Transverse colon (tissue), 4 donors: ENCODE measurements around the gene SLIT3. TPM values are rescaled to one million over a fixed set of nuclear protein-coding genes. Genes with fewer than 3 reads are reported as not detected.

Source experiments
- DNase-seq: peaks from one replicate; pipeline ENCODE4 v3.0.0-alpha.2; 2019
- H3K27ac ChIP-seq, 4 donors: fragments of 200-600 bp; sonication (generic); 2 replicates each; pipeline ENCODE4 v1.5.1; 2016 to 2018; ENCODE audit warnings: inconsistent platforms in 4 of 4
- H3K27me3 ChIP-seq: fragments of 200-600 bp; sonication (generic); 2 replicates; pipeline ENCODE4 v1.5.1; 2017; ENCODE audit warnings: inconsistent platforms
- H3K36me3 ChIP-seq, 4 donors: fragments of 200-600 bp; sonication (generic); 2 replicates each; pipeline ENCODE4 v1.5.1; 2017 to 2019; ENCODE audit warnings: inconsistent platforms in 4 of 4
- H3K4me1 ChIP-seq, 4 donors: fragments of 200-600 bp; sonication (generic); 2 replicates each; pipeline ENCODE4 v1.5.1; 2017 to 2020; ENCODE audit warnings: inconsistent platforms in 4 of 4
- H3K4me3 ChIP-seq, 4 donors: fragments of 200-600 bp; sonication (generic); 1 replicate in 1 of 4; 2 replicates in 3 of 4; pipeline versions ENCODE4 v1.5.1 to v1.6.1; 2017 to 2019; ENCODE audit warnings: inconsistent platforms in 4 of 4
- H3K9me3 ChIP-seq, 2 donors: fragments of 200-600 bp; sonication (generic); 2 replicates each; pipeline ENCODE4 v1.5.1; 2017 to 2019; ENCODE audit warnings: inconsistent platforms in 2 of 2
- EP300 ChIP-seq: sonication (generic); formaldehyde crosslinking; IDR thresholded peaks from one replicate; pipeline ENCODE4 v1.6.1; 2017; ENCODE audit warnings: antibody characterized with exemption, low read depth
- POLR2A ChIP-seq: fragments of 450-650 bp; IDR thresholded peaks from one replicate; pipeline ENCODE4 v1.6.1; 2016; ENCODE audit warnings: antibody characterized with exemption, mild to moderate bottlenecking, moderate library complexity
- POLR2AphosphoS5 ChIP-seq, 3 donors: sonication (generic); formaldehyde crosslinking; IDR thresholded peaks; one replicate each; pipeline ENCODE4 v1.6.1; 2016; ENCODE audit warnings: antibody characterized with exemption in 3 of 3
- WGBS, 2 donors: methylation state at CpG; one replicate each; pipeline ENCODE4 v1.1.5; 2018; ENCODE audit warnings: low coverage in 1 of 2; 5-methylcytosine and 5-hydroxymethylcytosine counted together
- in situ Hi-C, 4 donors: fragments of 200-750 bp; cut with MboI; loops; one replicate each; pipeline versions ENCODE4 v1.15.0 to v1.15.1; 2017; ENCODE audit warnings: low sequenced_read_pairs in 3 of 4, low pct_ligation_motif_present in 1 of 4, low pct_unique_long_range_greater_than_20kb in 1 of 4
- intact Hi-C: fragments of 100-400 bp; cut with DNase I; formaldehyde crosslinking; loops from one replicate; pipeline ENCODE4 v1.15.1; 2023; ENCODE audit warnings: low total_unique reads
- total RNA-seq, 4 donors: library from RNA; depleted of rRNA; stranded (reverse); fragments of >200 nt; gene quantifications; one replicate each; pipeline ENCODE4 v1.1.0, GENCODE V29; 2016
- TF ChIP-seq, protein P1 (sequence below), 5 experiments: fragments of 200-600 bp in 3 of 5; fragments of 450-650 bp in 2 of 5; sonication (generic) in 3 of 5; IDR thresholded peaks; 1 replicate in 2 of 5; 2 replicates in 3 of 5; pipeline ENCODE4 v1.5.1; 2016 to 2017; ENCODE audit warnings: antibody characterized with exemption in 5 of 5, inconsistent platforms in 3 of 5, mild to moderate bottlenecking in 2 of 5, moderate library complexity in 1 of 5

The SLIT3 gene
- total RNA-seq, 4 donors from 2014 or later = 6.7 to 60.5 (median 9.6) TPM

DNA sequence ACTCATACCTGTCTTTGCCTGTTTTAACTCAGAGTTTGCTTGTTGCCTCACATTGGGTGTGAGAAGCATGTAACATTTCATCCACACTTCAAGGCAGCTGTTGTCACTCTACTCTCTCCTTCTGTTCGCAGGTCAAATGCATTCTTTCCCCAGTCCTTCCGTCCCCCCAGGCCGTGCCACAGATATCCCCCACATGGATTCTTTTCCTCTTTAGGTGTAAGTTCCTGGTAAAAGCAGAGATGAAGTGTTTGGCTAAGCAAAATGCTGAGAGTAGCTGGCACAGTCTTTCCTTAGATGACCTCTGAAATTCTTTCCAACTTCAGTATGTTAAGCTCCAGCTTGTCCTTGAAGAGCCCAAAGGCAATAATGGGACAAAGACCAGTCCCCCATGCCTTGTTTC lies 328.2 kb downstream of the SLIT3 start:
- peaks cover 0 to 6% (median 1%) of the 10 kb centered on the region in 4 donors for H3K4me1 ChIP-seq
- WGBS, 2 donors = 54 to 71% methylated on average over 3 of the region's 3 CpGs
- H3K27me3 ChIP-seq = no peaks in the 10 kb centered on the region
- TF ChIP-seq POLR2AphosphoS5 (IDR thresholded peaks at IDR 0.05) = no peak
- no peak for TF ChIP-seq POLR2A
- TF ChIP-seq, protein P1, sequence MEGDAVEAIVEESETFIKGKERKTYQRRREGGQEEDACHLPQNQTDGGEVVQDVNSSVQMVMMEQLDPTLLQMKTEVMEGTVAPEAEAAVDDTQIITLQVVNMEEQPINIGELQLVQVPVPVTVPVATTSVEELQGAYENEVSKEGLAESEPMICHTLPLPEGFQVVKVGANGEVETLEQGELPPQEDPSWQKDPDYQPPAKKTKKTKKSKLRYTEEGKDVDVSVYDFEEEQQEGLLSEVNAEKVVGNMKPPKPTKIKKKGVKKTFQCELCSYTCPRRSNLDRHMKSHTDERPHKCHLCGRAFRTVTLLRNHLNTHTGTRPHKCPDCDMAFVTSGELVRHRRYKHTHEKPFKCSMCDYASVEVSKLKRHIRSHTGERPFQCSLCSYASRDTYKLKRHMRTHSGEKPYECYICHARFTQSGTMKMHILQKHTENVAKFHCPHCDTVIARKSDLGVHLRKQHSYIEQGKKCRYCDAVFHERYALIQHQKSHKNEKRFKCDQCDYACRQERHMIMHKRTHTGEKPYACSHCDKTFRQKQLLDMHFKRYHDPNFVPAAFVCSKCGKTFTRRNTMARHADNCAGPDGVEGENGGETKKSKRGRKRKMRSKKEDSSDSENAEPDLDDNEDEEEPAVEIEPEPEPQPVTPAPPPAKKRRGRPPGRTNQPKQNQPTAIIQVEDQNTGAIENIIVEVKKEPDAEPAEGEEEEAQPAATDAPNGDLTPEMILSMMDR (IDR thresholded peaks at IDR 0.05) = no peak
- no peak for TF ChIP-seq EP300
- H3K36me3 ChIP-seq = no peaks in the 10 kb centered on the region
- H3K4me3 ChIP-seq = no peak overlapping the region
- in situ Hi-C loops (no loop called here), intact Hi-C loops (no loop called here)
- DNase-seq = no peak
- no peaks in the 10 kb centered on the region for H3K9me3 ChIP-seq
- no peak overlapping the region for H3K27ac ChIP-seq

DNA sequence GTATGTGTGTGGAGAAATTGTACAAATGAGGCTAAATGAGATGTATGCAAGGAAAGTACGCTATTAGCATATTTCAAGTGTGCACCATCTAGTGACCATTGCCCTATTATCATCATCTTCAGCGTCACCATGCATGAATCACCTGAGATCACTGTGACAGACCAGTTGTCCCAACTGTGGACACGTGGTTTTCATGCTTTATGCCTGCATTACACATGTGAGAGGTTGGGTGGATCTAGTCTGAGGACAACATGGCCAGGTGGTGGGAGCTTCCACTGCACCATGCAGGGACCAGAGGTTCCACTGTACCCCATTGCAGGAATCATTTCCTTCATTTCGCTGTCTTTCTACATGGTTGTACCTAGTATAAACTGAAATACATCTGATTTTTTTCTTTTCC lies 329.8 kb downstream of the SLIT3 start:
- no peak overlapping the region for H3K27ac ChIP-seq
- no peak for DNase-seq
- TF ChIP-seq POLR2AphosphoS5 (IDR thresholded peaks at IDR 0.05) (no peak), EP300 (no peak)
- TF ChIP-seq, protein P1 (IDR thresholded peaks at IDR 0.05) = no peak
- H3K9me3 ChIP-seq = no peaks in the 10 kb centered on the region
- intact Hi-C loops = no loop called here
- in situ Hi-C loops = no loop called here
- no peaks in the 10 kb centered on the region for H3K27me3 ChIP-seq
- WGBS, 2 donors = 81 to 94% methylated on average over 4 of the region's 4 CpGs
- H3K4me1 ChIP-seq = peaks cover 0 to 2% (median under 1%) of the 10 kb centered on the region in 4 donors
- H3K4me3 ChIP-seq = no peak overlapping the region
- no peaks in the 10 kb centered on the region for H3K36me3 ChIP-seq

- DNase-seq = no peak
- TF ChIP-seq, protein P1 (IDR thresholded peaks at IDR 0.05) = no peak
- no peak for TF ChIP-seq EP300
- 59 to 62% methylated on average over 8 of the region's 8 CpGs for WGBS, 2 donors
- Histone ChIP-seq H3K27ac (no peak overlapping the region), H3K36me3 (no peaks in the 10 kb centered on the region), H3K9me3 (no peaks in the 10 kb centered on the region), H3K4me1 (no peaks in the 10 kb centered on the region), H3K4me3 (no peak overlapping the region), H3K27me3 (no peaks in the 10 kb centered on the region)
- in situ Hi-C loops = no loop called here
- intact Hi-C loops = no loop called here
Observed at GRCh38 chr5:168969326-168969886, 331.5 kb downstream of the SLIT3 start.

GRCh38 chr5:168967882-168968620 lies 332.9 kb downstream of the SLIT3 start:
- Histone ChIP-seq H3K36me3 (no peaks in the 10 kb centered on the region), H3K4me1 (no peaks in the 10 kb centered on the region), H3K27me3 (no peaks in the 10 kb centered on the region), H3K9me3 (no peaks in the 10 kb centered on the region), H3K27ac (no peak overlapping the region), H3K4me3 (no peak overlapping the region)
- intact Hi-C loops (no loop called here), in situ Hi-C loops (no loop called here)
- WGBS, 2 donors = 61 to 64% methylated on average over 5 to 7 of the region's 7 CpGs
- DNase-seq = no peak
- TF ChIP-seq POLR2AphosphoS5 (IDR thresholded peaks at IDR 0.05) (no peak), EP300 (no peak), POLR2A (no peak)
- TF ChIP-seq, protein P1 (IDR thresholded peaks at IDR 0.05) = no peak
